ENCODE measurements around the gene PDZD2.

GRCh38 chr5:32030686-32031085 is 391.8 kb downstream of the PDZD2 start:
- no peak for TF ChIP-seq CTCF (IDR thresholded peaks at IDR 0.05; ENCODE audit: low read depth, low read length)
- no peak for TF ChIP-seq EZH2phosphoT487 (IDR thresholded peaks at IDR 0.05; ENCODE audit: low read depth)

Measured in OCI-LY3 (cell line).